H1 (cell line): ENCODE measurements around the gene AP4M1.

Source experiments
- BACH1 ChIP-seq: IDR thresholded peaks from 2 replicates; pipeline ENCODE4 v1.6.1; 2012; ENCODE audit warnings: low read length, improper control_type of control experiment
- EP300 ChIP-seq, 2 experiments: IDR thresholded peaks; 1 replicate in 1 of 2; 2 replicates in 1 of 2; pipeline ENCODE4 v1.6.1; 2011 to 2012; ENCODE audit warnings: low read depth in 2 of 2, low read length in 2 of 2, mild to moderate bottlenecking in 2 of 2, borderline replicate concordance in 1 of 2, inconsistent platforms in 1 of 2, moderate library complexity in 1 of 2
- MAFK ChIP-seq: IDR thresholded peaks from 2 replicates; pipeline ENCODE4 v1.6.1; 2012; ENCODE audit warnings: low read depth, mild to moderate bottlenecking, improper control_type of control experiment, low read length
- SUZ12 ChIP-seq: fragments of 200-600 bp; sonication (generic); IDR thresholded peaks from 2 replicates; pipeline ENCODE4 v1.6.1; 2012; ENCODE audit warnings: mild to moderate bottlenecking, inconsistent platforms, low read length, moderate library complexity, mixed read lengths
- TAF1 ChIP-seq: IDR thresholded peaks from 2 replicates; pipeline ENCODE4 v1.6.1; 2011; ENCODE audit warnings: mild to moderate bottlenecking, low read depth, low read length
- YY1 ChIP-seq: IDR thresholded peaks from 2 replicates; pipeline ENCODE4 v1.6.1; 2011; ENCODE audit warnings: low read depth, mild to moderate bottlenecking, low read length
- ZNF274 ChIP-seq: IDR thresholded peaks from 2 replicates; pipeline ENCODE4 v1.7.0; 2012; ENCODE audit warnings: low read length, borderline replicate concordance; ENCODE audit errors: extremely low read depth
- TF ChIP-seq, protein P1 (sequence below), 3 experiments: IDR thresholded peaks; 1 replicate in 2 of 3; 2 replicates in 1 of 3; pipeline versions ENCODE4 v1.5.1 to v1.6.1; 2011; ENCODE audit warnings: low read length in 3 of 3, mild to moderate bottlenecking in 3 of 3, inconsistent platforms in 2 of 3, low read depth in 1 of 3, moderate library complexity in 1 of 3; ENCODE audit not compliant: insufficient read depth in 1 of 3; ENCODE audit errors: control extremely low read depth in 1 of 3
- TF ChIP-seq, protein P2 (sequence below): IDR thresholded peaks from 2 replicates; pipeline ENCODE4 v1.6.1; 2012; ENCODE audit warnings: inconsistent platforms

DNA sequence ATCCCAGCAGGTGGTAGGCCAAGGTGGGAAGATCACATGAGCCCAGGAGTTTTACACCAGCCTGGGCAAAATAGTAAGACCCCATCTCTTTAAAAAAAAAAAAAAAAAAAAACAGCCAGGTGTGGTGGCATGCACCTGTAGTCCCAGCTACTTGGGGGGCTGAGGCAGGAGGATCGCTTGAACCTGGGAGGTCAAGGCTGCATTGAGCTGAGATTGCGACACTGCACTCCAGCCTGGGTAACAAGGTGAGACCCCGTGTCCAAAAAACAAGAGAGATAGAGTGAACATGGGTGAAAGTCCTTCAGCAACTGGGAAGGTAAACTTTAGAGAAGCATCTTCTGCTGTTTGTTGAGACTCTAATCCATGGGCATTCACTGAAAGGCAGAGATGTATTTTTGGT, 41.0 kb downstream of the AP4M1 start:
- no peak for TF ChIP-seq EP300 (IDR thresholded peaks at IDR 0.05; ENCODE audit: borderline replicate concordance in 1 of 2, low read depth in 2 of 2, low read length in 2 of 2)
- TF ChIP-seq YY1: no peak
- no peak for TF ChIP-seq TAF1
- TF ChIP-seq, protein P1, sequence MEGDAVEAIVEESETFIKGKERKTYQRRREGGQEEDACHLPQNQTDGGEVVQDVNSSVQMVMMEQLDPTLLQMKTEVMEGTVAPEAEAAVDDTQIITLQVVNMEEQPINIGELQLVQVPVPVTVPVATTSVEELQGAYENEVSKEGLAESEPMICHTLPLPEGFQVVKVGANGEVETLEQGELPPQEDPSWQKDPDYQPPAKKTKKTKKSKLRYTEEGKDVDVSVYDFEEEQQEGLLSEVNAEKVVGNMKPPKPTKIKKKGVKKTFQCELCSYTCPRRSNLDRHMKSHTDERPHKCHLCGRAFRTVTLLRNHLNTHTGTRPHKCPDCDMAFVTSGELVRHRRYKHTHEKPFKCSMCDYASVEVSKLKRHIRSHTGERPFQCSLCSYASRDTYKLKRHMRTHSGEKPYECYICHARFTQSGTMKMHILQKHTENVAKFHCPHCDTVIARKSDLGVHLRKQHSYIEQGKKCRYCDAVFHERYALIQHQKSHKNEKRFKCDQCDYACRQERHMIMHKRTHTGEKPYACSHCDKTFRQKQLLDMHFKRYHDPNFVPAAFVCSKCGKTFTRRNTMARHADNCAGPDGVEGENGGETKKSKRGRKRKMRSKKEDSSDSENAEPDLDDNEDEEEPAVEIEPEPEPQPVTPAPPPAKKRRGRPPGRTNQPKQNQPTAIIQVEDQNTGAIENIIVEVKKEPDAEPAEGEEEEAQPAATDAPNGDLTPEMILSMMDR (IDR thresholded peaks at IDR 0.05; ENCODE audit: control extremely low read depth in 1 of 3, insufficient read depth in 1 of 3, low read depth in 1 of 3, low read length in 3 of 3): no peak
- TF ChIP-seq SUZ12: no peak
- no peak for TF ChIP-seq BACH1
- TF ChIP-seq MAFK: no peak
- TF ChIP-seq, protein P2, sequence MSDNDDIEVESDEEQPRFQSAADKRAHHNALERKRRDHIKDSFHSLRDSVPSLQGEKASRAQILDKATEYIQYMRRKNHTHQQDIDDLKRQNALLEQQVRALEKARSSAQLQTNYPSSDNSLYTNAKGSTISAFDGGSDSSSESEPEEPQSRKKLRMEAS: no peak
- TF ChIP-seq ZNF274: no peak
